HepG2 (cell line): Measurements from ENCODE around the gene AGBL1. TPM values are rescaled to one million over a fixed set of nuclear protein-coding genes. Genes with fewer than 3 reads are reported as not detected.

Experiments used
- MAF1 ChIP-seq: sonication (generic); formaldehyde crosslinking; IDR thresholded peaks from 2 replicates; pipeline ENCODE4 v1.5.0; 2020; ENCODE audit warnings: missing genetic modification reagents, borderline replicate concordance
- MBD4 ChIP-seq: IDR thresholded peaks from 2 replicates; pipeline ENCODE4 v1.6.1; 2012; ENCODE audit warnings: low read length, inconsistent platforms, borderline replicate concordance
- NRL ChIP-seq: sonication (generic); formaldehyde crosslinking; IDR thresholded peaks from 2 replicates; pipeline ENCODE4 v1.5.0; 2020; ENCODE audit warnings: missing genetic modification reagents, mild to moderate bottlenecking, moderate library complexity, borderline replicate concordance
- RBAK ChIP-seq: sonication (generic); formaldehyde crosslinking; IDR thresholded peaks from 2 replicates; pipeline ENCODE4 v1.5.1; 2020; ENCODE audit warnings: mild to moderate bottlenecking, missing genetic modification reagents
- RFXAP ChIP-seq: sonication (generic); formaldehyde crosslinking; IDR thresholded peaks from 2 replicates; pipeline ENCODE4 v1.4.0; 2020; ENCODE audit warnings: missing genetic modification reagents, borderline replicate concordance
- ZBTB42 ChIP-seq: sonication (generic); formaldehyde crosslinking; IDR thresholded peaks from 2 replicates; pipeline ENCODE4 v1.5.0; 2020; ENCODE audit warnings: mild to moderate bottlenecking, missing genetic modification reagents
- ZNF333 ChIP-seq: sonication (generic); formaldehyde crosslinking; IDR thresholded peaks from 2 replicates; pipeline ENCODE4 v1.4.0; 2020; ENCODE audit warnings: mild to moderate bottlenecking, missing genetic modification reagents, borderline replicate concordance
- ZNF430 ChIP-seq: sonication (generic); formaldehyde crosslinking; IDR thresholded peaks from 2 replicates; pipeline ENCODE4 v1.9.0; 2021; ENCODE audit warnings: mild to moderate bottlenecking, missing genetic modification reagents
- polyA plus RNA-seq, 8 experiments: library from polyadenylated mRNA; depleted of rRNA in 3 of 8; stranded (reverse) in 7 of 8; unstranded in 1 of 8; fragments of >200 nt; fragmentation: Illumina TruSeq in 4 of 8; extraction: Trizol in 4 of 8; gene quantifications; 2 replicates each; pipeline versions ENCODE4 v1.2.1 to v1.2.3, GENCODE V29; 2011 to 2016; ENCODE audit warnings: low read depth in 4 of 8, missing spikeins in 1 of 8, mixed read lengths in 1 of 8; ENCODE audit not compliant: insufficient read depth in 1 of 8
- total RNA-seq, 5 experiments: library from RNA; depleted of rRNA; stranded (reverse); fragments of >200 nt; fragmentation: Illumina TruSeq; extraction: Trizol; gene quantifications; 2 replicates each; pipeline ENCODE4 v1.2.3, GENCODE V29; 2016; ENCODE audit warnings: low read depth in 1 of 5
- TF ChIP-seq, protein P1 (sequence below), 2 experiments: sonication (generic) in 1 of 2; formaldehyde crosslinking in 1 of 2; IDR thresholded peaks; 2 replicates each; pipeline versions ENCODE4 v1.6.1 to v1.9.0; 2014 to 2022; ENCODE audit warnings: antibody characterized with exemption in 1 of 2, borderline replicate concordance in 1 of 2, inconsistent platforms in 1 of 2, low read depth in 1 of 2, missing genetic modification reagents in 1 of 2
- TF ChIP-seq, protein P2 (sequence below): sonication (generic); formaldehyde crosslinking; IDR thresholded peaks from 2 replicates; pipeline ENCODE4 v1.4.0; 2020; ENCODE audit warnings: mild to moderate bottlenecking, missing genetic modification reagents
- TF ChIP-seq, protein P3 (sequence below): sonication (generic); formaldehyde crosslinking; IDR thresholded peaks from 2 replicates; pipeline ENCODE4 v1.9.0; 2021; ENCODE audit warnings: missing genetic modification reagents, borderline replicate concordance
- TF ChIP-seq, protein P4 (sequence below): sonication (generic); formaldehyde crosslinking; IDR thresholded peaks from 2 replicates; pipeline ENCODE4 v1.5.0; 2020; ENCODE audit warnings: missing genetic modification reagents
- TF ChIP-seq, protein P5 (sequence below): sonication (generic); formaldehyde crosslinking; IDR thresholded peaks from 2 replicates; pipeline ENCODE4 v1.5.0; 2020; ENCODE audit warnings: missing genetic modification reagents

AGBL1 gene
- total and polyA plus RNA-seq, 2 of the 13 experiments (the other 11 are each of a cell fraction or from before 2014, with no cell fraction given) = 0.01 TPM; not detected in 1

DNA sequence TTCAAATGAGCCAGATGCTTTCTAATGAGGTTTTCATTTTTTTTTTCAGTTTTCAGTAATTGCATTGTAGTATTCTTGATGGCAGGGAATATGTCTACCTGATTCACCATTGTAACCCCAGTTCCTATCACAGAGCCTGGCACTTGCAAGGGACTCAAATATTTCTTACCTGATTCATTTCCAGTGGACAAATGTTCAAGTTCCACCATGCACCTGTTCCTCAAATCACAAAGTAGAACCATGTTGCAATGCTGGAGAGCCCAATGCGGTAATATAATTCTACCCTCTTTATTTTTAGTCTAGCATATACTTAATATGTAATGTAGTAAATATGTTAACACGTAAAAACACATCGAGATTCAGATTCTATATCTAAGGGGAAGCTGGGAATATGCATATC is 722.6 kb downstream of the AGBL1 start (continued):
- TF ChIP-seq, protein P1, sequence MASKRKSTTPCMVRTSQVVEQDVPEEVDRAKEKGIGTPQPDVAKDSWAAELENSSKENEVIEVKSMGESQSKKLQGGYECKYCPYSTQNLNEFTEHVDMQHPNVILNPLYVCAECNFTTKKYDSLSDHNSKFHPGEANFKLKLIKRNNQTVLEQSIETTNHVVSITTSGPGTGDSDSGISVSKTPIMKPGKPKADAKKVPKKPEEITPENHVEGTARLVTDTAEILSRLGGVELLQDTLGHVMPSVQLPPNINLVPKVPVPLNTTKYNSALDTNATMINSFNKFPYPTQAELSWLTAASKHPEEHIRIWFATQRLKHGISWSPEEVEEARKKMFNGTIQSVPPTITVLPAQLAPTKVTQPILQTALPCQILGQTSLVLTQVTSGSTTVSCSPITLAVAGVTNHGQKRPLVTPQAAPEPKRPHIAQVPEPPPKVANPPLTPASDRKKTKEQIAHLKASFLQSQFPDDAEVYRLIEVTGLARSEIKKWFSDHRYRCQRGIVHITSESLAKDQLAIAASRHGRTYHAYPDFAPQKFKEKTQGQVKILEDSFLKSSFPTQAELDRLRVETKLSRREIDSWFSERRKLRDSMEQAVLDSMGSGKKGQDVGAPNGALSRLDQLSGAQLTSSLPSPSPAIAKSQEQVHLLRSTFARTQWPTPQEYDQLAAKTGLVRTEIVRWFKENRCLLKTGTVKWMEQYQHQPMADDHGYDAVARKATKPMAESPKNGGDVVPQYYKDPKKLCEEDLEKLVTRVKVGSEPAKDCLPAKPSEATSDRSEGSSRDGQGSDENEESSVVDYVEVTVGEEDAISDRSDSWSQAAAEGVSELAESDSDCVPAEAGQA (IDR thresholded peaks at IDR 0.05; ENCODE audit: low read depth) = no peak
- TF ChIP-seq, protein P1 (CRISPR knock-in tag; IDR thresholded peaks at IDR 0.05; ENCODE audit: borderline replicate concordance) = no peak
- TF ChIP-seq RFXAP (CRISPR knock-in tag) (no peak), RBAK (CRISPR knock-in tag) (no peak), MAF1 (CRISPR knock-in tag) (no peak), ZBTB42 (no peak), ZNF430 (CRISPR knock-in tag) (no peak), NRL (CRISPR knock-in tag) (no peak), MBD4 (no peak), ZNF333 (no peak)
- TF ChIP-seq, protein P2, sequence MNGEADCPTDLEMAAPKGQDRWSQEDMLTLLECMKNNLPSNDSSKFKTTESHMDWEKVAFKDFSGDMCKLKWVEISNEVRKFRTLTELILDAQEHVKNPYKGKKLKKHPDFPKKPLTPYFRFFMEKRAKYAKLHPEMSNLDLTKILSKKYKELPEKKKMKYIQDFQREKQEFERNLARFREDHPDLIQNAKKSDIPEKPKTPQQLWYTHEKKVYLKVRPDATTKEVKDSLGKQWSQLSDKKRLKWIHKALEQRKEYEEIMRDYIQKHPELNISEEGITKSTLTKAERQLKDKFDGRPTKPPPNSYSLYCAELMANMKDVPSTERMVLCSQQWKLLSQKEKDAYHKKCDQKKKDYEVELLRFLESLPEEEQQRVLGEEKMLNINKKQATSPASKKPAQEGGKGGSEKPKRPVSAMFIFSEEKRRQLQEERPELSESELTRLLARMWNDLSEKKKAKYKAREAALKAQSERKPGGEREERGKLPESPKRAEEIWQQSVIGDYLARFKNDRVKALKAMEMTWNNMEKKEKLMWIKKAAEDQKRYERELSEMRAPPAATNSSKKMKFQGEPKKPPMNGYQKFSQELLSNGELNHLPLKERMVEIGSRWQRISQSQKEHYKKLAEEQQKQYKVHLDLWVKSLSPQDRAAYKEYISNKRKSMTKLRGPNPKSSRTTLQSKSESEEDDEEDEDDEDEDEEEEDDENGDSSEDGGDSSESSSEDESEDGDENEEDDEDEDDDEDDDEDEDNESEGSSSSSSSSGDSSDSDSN (CRISPR knock-in tag) = no peak
- TF ChIP-seq, protein P3, sequence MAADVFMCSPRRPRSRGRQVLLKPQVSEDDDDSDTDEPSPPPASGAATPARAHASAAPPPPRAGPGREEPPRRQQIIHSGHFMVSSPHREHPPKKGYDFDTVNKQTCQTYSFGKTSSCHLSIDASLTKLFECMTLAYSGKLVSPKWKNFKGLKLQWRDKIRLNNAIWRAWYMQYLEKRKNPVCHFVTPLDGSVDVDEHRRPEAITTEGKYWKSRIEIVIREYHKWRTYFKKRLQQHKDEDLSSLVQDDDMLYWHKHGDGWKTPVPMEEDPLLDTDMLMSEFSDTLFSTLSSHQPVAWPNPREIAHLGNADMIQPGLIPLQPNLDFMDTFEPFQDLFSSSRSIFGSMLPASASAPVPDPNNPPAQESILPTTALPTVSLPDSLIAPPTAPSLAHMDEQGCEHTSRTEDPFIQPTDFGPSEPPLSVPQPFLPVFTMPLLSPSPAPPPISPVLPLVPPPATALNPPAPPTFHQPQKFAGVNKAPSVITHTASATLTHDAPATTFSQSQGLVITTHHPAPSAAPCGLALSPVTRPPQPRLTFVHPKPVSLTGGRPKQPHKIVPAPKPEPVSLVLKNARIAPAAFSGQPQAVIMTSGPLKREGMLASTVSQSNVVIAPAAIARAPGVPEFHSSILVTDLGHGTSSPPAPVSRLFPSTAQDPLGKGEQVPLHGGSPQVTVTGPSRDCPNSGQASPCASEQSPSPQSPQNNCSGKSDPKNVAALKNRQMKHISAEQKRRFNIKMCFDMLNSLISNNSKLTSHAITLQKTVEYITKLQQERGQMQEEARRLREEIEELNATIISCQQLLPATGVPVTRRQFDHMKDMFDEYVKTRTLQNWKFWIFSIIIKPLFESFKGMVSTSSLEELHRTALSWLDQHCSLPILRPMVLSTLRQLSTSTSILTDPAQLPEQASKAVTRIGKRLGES (CRISPR knock-in tag) = no peak
- TF ChIP-seq, protein P4, sequence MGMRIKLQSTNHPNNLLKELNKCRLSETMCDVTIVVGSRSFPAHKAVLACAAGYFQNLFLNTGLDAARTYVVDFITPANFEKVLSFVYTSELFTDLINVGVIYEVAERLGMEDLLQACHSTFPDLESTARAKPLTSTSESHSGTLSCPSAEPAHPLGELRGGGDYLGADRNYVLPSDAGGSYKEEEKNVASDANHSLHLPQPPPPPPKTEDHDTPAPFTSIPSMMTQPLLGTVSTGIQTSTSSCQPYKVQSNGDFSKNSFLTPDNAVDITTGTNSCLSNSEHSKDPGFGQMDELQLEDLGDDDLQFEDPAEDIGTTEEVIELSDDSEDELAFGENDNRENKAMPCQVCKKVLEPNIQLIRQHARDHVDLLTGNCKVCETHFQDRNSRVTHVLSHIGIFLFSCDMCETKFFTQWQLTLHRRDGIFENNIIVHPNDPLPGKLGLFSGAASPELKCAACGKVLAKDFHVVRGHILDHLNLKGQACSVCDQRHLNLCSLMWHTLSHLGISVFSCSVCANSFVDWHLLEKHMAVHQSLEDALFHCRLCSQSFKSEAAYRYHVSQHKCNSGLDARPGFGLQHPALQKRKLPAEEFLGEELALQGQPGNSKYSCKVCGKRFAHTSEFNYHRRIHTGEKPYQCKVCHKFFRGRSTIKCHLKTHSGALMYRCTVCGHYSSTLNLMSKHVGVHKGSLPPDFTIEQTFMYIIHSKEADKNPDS = no peak
- TF ChIP-seq, protein P5, sequence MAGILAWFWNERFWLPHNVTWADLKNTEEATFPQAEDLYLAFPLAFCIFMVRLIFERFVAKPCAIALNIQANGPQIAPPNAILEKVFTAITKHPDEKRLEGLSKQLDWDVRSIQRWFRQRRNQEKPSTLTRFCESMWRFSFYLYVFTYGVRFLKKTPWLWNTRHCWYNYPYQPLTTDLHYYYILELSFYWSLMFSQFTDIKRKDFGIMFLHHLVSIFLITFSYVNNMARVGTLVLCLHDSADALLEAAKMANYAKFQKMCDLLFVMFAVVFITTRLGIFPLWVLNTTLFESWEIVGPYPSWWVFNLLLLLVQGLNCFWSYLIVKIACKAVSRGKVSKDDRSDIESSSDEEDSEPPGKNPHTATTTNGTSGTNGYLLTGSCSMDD = no peak
